MG63 (cell line): ENCODE measurements around the gene SH3BP4. TPM values are rescaled to one million over a fixed set of nuclear protein-coding genes. Genes with fewer than 3 reads are reported as not detected.

Experiments used
- DNase-seq: peaks from one replicate; pipeline ENCODE4 v3.0.0-alpha.2; 2020
- H3K27me3 ChIP-seq: fragments of 250-450 bp; sonication (Bioruptor Pico); 2 replicates; pipeline ENCODE4 v1.5.1; 2020; ENCODE audit warnings: mild to moderate bottlenecking, moderate library complexity
- H3K36me3 ChIP-seq: fragments of 250-450 bp; sonication (Bioruptor Pico); 2 replicates; pipeline ENCODE4 v1.5.1; 2020; ENCODE audit warnings: mild to moderate bottlenecking, moderate library complexity
- H3K4me3 ChIP-seq: fragments of 250-450 bp; sonication (Bioruptor Pico); 2 replicates; pipeline ENCODE4 v1.5.1; 2020; ENCODE audit warnings: mild to moderate bottlenecking, moderate library complexity
- H3K9me3 ChIP-seq: fragments of 250-450 bp; sonication (Bioruptor Pico); 2 replicates; pipeline ENCODE4 v1.5.1; 2020; ENCODE audit warnings: mild to moderate bottlenecking, moderate library complexity
- total RNA-seq: library from RNA; depleted of rRNA; stranded (reverse); fragments of >200 nt; shearing (Covaris generic); gene quantifications from 2 replicates; pipeline ENCODE4 v1.2.3, GENCODE V29; 2014; ENCODE audit warnings: low replicate concordance

Gene SH3BP4
- total RNA-seq, 1 experiment from 2014 or later = 34.2 TPM

GRCh38 chr2:235029054-235029453 is 77.2 kb downstream of the SH3BP4 start:
- DNase-seq = no peak
- no peak overlapping the region for H3K4me3 ChIP-seq
- no peaks in the 10 kb centered on the region for H3K9me3 ChIP-seq
- H3K27me3 ChIP-seq = no peaks in the 10 kb centered on the region
- peaks cover 12% of the 10 kb centered on the region for H3K36me3 ChIP-seq

- no peaks in the 10 kb centered on the region for H3K27me3 ChIP-seq
- no peak overlapping the region for H3K4me3 ChIP-seq
- no peak for DNase-seq
- peaks cover 13% of the 10 kb centered on the region for H3K36me3 ChIP-seq
- no peaks in the 10 kb centered on the region for H3K9me3 ChIP-seq
Measured at GRCh38 chr2:235030126-235030525, 78.3 kb downstream of the SH3BP4 start.

GRCh38 chr2:235030936-235031335 is 79.1 kb downstream of the SH3BP4 start:
- Histone ChIP-seq H3K4me3 (no peak overlapping the region), H3K36me3 (peaks cover 20% of the 10 kb centered on the region), H3K27me3 (no peaks in the 10 kb centered on the region), H3K9me3 (no peaks in the 10 kb centered on the region)
- no peak for DNase-seq

- Histone ChIP-seq H3K36me3 (peaks cover 25% of the 10 kb centered on the region), H3K9me3 (no peaks in the 10 kb centered on the region), H3K4me3 (no peak overlapping the region), H3K27me3 (no peaks in the 10 kb centered on the region)
- DNase-seq = no peak
Measured at GRCh38 chr2:235031686-235032373, 80.0 kb downstream of the SH3BP4 start.

GRCh38 chr2:235032466-235032865 is 80.6 kb downstream of the SH3BP4 start:
- Histone ChIP-seq H3K9me3 (no peaks in the 10 kb centered on the region), H3K4me3 (no peak overlapping the region), H3K27me3 (no peaks in the 10 kb centered on the region), H3K36me3 (peaks cover 29% of the 10 kb centered on the region)
- no peak for DNase-seq

GRCh38 chr2:235032949-235033348 is 81.1 kb downstream of the SH3BP4 start:
- no peaks in the 10 kb centered on the region for H3K27me3 ChIP-seq
- DNase-seq = no peak
- no peaks in the 10 kb centered on the region for H3K9me3 ChIP-seq
- H3K36me3 ChIP-seq = peaks cover 33% of the 10 kb centered on the region
- H3K4me3 ChIP-seq = no peak overlapping the region

- DNase-seq = no peak
- Histone ChIP-seq H3K9me3 (no peaks in the 10 kb centered on the region), H3K36me3 (peaks cover 29% of the 10 kb centered on the region)
Measured at GRCh38 chr2:235034265-235035118, 82.7 kb downstream of the SH3BP4 start.

GRCh38 chr2:235037604-235038166 is 85.9 kb downstream of the SH3BP4 start:
- Histone ChIP-seq H3K27me3 (no peaks in the 10 kb centered on the region), H3K36me3 (peaks cover 55% of the 10 kb centered on the region), H3K9me3 (no peaks in the 10 kb centered on the region), H3K4me3 (no peak overlapping the region)
- no peak for DNase-seq

More at GRCh38 chr2:235034265-235035118, 82.7 kb downstream of the SH3BP4 start:
- no peak overlapping the region for H3K4me3 ChIP-seq
- no peaks in the 10 kb centered on the region for H3K27me3 ChIP-seq

GRCh38 chr2:235041221-235041917 is 89.6 kb downstream of the SH3BP4 start:
- H3K36me3 ChIP-seq = peaks cover 63% of the 10 kb centered on the region

GRCh38 chr2:235041918-235042575 is 90.2 kb downstream of the SH3BP4 start:
- peaks cover 70% of the 10 kb centered on the region for H3K36me3 ChIP-seq

More at GRCh38 chr2:235041221-235041917, 89.6 kb downstream of the SH3BP4 start:
- Histone ChIP-seq H3K4me3 (no peak overlapping the region), H3K27me3 (no peaks in the 10 kb centered on the region), H3K9me3 (no peaks in the 10 kb centered on the region)
- no peak for DNase-seq

GRCh38 chr2:235042576-235043515 is 91.0 kb downstream of the SH3BP4 start:
- no peak for DNase-seq
- no peaks in the 10 kb centered on the region for H3K27me3 ChIP-seq
- H3K4me3 ChIP-seq = no peak overlapping the region
- H3K9me3 ChIP-seq = no peaks in the 10 kb centered on the region
- H3K36me3 ChIP-seq = peaks cover 70% of the 10 kb centered on the region

More at GRCh38 chr2:235041918-235042575, 90.2 kb downstream of the SH3BP4 start:
- H3K27me3 ChIP-seq = no peaks in the 10 kb centered on the region
- H3K9me3 ChIP-seq = no peaks in the 10 kb centered on the region
- no peak for DNase-seq
- H3K4me3 ChIP-seq = no peak overlapping the region

GRCh38 chr2:235043762-235044500 is 92.1 kb downstream of the SH3BP4 start:
- H3K4me3 ChIP-seq = no peak overlapping the region
- H3K9me3 ChIP-seq = no peaks in the 10 kb centered on the region
- DNase-seq = no peak
- H3K27me3 ChIP-seq = no peaks in the 10 kb centered on the region
- peaks cover 79% of the 10 kb centered on the region for H3K36me3 ChIP-seq

GRCh38 chr2:235044501-235045271 is 92.9 kb downstream of the SH3BP4 start:
- H3K4me3 ChIP-seq = no peak overlapping the region
- H3K36me3 ChIP-seq = peaks cover 81% of the 10 kb centered on the region
- H3K27me3 ChIP-seq = no peaks in the 10 kb centered on the region
- DNase-seq = no peak
- H3K9me3 ChIP-seq = no peaks in the 10 kb centered on the region

GRCh38 chr2:235045336-235045972 is 93.6 kb downstream of the SH3BP4 start:
- peaks cover 79% of the 10 kb centered on the region for H3K36me3 ChIP-seq
- no peak overlapping the region for H3K4me3 ChIP-seq
- H3K27me3 ChIP-seq = no peaks in the 10 kb centered on the region
- no peaks in the 10 kb centered on the region for H3K9me3 ChIP-seq
- no peak for DNase-seq
